K562 treated with DMSO at 1 percent for 48 hours (cell line): ENCODE data around the gene OR5D14. TPM values are rescaled to one million over a fixed set of nuclear protein-coding genes. Genes with fewer than 3 reads are reported as not detected.

Source experiments
- total RNA-seq: library from RNA; unstranded; fragments of 300-600 nt; gene quantifications from 2 replicates; pipeline ENCODE4 v1.2.3, GENCODE V29; 2022; ENCODE audit warnings: low replicate concordance; ENCODE audit errors: extremely low read depth

The OR5D14 gene
- total RNA-seq: not detected in 2 replicates

DNA sequence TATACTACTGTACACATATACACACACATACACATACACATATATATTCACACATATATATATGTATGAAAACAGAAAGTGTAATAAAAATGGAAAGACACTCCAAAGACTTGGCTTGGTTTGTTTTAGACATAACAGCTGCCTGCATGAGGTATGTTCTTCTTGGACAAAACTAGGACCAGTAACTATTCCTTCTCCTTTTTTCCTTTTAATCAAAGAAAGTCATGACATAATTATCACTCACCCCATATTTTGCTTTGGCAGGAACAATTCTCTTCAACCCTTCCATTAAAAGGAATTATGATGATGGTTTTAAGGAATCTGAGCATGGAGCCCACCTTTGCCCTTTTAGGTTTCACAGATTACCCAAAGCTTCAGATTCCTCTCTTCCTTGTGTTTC lies at the start of gene OR5D14:
OR5D14 (plus strand) TSS at position 301 of the 400 bp plus-strand sequence; CDS start at position 301, 0 bp downstream.

DNA sequence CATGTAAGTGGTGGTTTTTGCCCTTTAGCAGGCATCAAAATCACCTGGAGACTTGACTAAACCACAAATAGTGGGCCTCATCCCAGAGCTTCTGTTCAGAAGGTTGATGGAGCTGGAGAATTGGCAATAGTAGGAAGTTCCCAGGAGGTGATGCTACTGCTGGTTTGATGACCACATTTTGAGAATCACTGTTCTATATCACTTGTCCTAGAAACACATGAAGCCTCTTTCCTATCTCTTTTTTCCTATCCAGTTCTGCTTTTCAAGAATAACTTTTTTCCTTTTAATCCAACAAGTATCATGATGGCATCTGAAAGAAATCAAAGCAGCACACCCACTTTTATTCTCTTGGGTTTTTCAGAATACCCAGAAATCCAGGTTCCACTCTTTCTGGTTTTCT lies 22.2 kb upstream of the OR5D14 start, which contains the start of gene OR5D13:
OR5D13 (plus strand) TSS at position 301 of the 400 bp plus-strand sequence; CDS start at position 301, 0 bp downstream.

DNA sequence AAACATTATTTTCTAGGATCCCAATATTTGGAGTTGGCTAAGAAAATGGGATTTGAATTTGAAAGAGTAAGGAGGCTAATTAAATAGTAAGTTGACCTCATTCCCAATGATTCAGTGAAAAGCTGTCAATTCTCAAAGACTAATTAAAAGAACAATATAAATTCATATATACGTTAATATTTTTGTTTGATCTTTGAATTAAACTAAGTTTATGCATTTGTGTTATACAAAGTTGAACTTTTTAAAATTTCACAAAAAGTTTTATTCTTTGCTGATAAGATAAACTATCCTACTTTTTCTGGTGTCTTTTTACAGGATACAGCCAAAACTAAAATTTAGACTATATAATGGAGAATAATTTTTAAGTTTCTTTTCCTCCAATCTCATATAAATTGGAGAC lies 15.7 kb downstream of the OR5D14 start, which contains the start of gene OR5L1:
OR5L1 (plus strand) TSS at position 301 of the 400 bp plus-strand sequence. CDS start 100 bp downstream, outside the sequence.

DNA sequence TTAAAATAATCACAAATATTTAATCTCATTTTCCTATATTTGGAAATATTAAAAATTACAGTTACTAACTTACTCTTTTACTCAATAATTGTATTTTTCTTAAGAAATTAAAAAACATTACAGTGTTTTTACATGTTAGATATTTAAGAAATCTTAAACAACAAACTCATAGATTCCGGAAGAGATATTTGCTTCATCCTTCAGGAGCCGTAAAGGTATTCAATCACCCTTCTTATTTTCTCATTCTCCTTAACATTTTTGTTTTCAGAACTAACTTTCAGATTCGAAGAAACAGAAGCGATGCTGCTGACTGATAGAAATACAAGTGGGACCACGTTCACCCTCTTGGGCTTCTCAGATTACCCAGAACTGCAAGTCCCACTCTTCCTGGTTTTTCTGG lies 24.0 kb downstream of the OR5D14 start, which contains the start of gene OR5D18:
OR5D18 (plus strand) TSS at position 301 of the 400 bp plus-strand sequence; CDS start at position 301, 0 bp downstream.

DNA sequence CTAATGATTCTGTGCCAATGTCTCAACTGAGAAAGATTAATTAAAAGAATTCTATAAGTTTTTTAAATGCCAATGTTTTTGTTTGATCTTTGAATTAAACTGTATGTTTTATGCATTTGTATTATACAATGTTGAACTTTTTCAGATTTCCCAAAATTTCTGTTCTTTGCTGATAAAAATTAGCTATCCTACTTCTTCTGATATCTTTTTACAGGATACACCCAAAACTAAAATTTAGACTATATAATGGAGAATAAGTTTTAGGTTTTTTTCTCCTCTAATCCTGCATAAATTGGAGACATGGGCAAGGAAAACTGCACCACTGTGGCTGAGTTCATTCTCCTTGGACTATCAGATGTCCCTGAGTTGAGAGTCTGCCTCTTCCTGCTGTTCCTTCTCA lies 31.6 kb downstream of the OR5D14 start, which contains the start of gene OR5L2:
OR5L2 (plus strand) TSS at position 301 of the 400 bp plus-strand sequence; CDS start at position 301, 0 bp downstream.

DNA sequence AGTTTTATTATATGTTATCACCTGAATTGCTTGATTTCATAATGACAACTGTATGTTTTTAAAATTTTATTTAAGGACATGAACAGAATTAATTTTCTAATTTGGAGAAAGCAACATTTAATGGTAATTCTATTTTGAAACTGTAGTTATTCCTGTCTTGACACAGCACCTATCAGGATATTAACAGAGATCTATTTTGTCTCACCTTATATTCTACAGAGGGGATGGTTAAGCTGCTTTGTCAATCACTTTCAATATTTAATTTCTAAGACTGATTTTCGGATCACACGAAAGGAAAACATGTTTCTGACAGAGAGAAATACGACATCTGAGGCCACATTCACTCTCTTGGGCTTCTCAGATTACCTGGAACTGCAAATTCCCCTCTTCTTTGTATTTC lies 43.1 kb downstream of the OR5D14 start, which contains the start of gene OR5D16:
OR5D16 (plus strand) TSS at position 301 of the 400 bp plus-strand sequence; CDS start at position 301, 0 bp downstream.

Other genes with a start within 250 kb of the OR5D14 start
- gene OR4C15, start 241.1 kb upstream of the OR5D14 start, total RNA-seq: not detected in 2 replicates
- gene OR4C16, start 223.4 kb upstream of the OR5D14 start, total RNA-seq: not detected in 2 replicates
- not detected in 2 replicates for gene OR4C11, start 187.9 kb upstream of the OR5D14 start, total RNA-seq
- not detected in 2 replicates for gene OR4P4, start 160.4 kb upstream of the OR5D14 start, total RNA-seq
- gene OR4S2, start 147.2 kb upstream of the OR5D14 start, total RNA-seq: not detected in 2 replicates
- not detected in 2 replicates for gene OR4C6, start 133.4 kb upstream of the OR5D14 start, total RNA-seq
- gene OR5D13, start 22.1 kb upstream of the OR5D14 start, total RNA-seq: not detected in 2 replicates
- gene OR5L1, start 15.8 kb downstream of the OR5D14 start, total RNA-seq: not detected in 2 replicates
- gene OR5D18, start 24.1 kb downstream of the OR5D14 start, total RNA-seq: not detected in 2 replicates
- gene OR5L2, start 31.7 kb downstream of the OR5D14 start, total RNA-seq: not detected in 2 replicates
- gene OR5D16, start 43.2 kb downstream of the OR5D14 start, total RNA-seq: not detected in 2 replicates
- gene TRIM51, start 87.7 kb downstream of the OR5D14 start, total RNA-seq: not detected in 2 replicates
- gene OR5W2, start 119.0 kb downstream of the OR5D14 start, total RNA-seq: not detected in 2 replicates
- gene OR5I1, start 140.8 kb downstream of the OR5D14 start, total RNA-seq: not detected in 2 replicates
- gene OR10AG1, start 174.4 kb downstream of the OR5D14 start, total RNA-seq: not detected in 2 replicates
- gene OR5F1, start 199.1 kb downstream of the OR5D14 start, total RNA-seq: not detected in 2 replicates
- not detected in 2 replicates for gene OR5AS1, start 232.1 kb downstream of the OR5D14 start, total RNA-seq